GM12864 (cell line): ENCODE measurements around the gene POLN.

ENCODE experiments used
- DNase-seq: peaks from one replicate; pipeline ENCODE4 v3.0.0-alpha.2; 2011; ENCODE audit warnings: low read depth
- H3K4me3 ChIP-seq: 2 replicates; pipeline ENCODE4 v1.5.1; 2011; ENCODE audit warnings: mild to moderate bottlenecking, low read depth, low read length, control low read depth
- TF ChIP-seq, protein P1 (sequence below): IDR thresholded peaks from 2 replicates; pipeline ENCODE4 v1.5.1; 2011; ENCODE audit warnings: low read depth, mild to moderate bottlenecking, moderate library complexity, low read length, control low read depth, inconsistent platforms; ENCODE audit errors: missing control alignments

The POLN gene

DNA sequence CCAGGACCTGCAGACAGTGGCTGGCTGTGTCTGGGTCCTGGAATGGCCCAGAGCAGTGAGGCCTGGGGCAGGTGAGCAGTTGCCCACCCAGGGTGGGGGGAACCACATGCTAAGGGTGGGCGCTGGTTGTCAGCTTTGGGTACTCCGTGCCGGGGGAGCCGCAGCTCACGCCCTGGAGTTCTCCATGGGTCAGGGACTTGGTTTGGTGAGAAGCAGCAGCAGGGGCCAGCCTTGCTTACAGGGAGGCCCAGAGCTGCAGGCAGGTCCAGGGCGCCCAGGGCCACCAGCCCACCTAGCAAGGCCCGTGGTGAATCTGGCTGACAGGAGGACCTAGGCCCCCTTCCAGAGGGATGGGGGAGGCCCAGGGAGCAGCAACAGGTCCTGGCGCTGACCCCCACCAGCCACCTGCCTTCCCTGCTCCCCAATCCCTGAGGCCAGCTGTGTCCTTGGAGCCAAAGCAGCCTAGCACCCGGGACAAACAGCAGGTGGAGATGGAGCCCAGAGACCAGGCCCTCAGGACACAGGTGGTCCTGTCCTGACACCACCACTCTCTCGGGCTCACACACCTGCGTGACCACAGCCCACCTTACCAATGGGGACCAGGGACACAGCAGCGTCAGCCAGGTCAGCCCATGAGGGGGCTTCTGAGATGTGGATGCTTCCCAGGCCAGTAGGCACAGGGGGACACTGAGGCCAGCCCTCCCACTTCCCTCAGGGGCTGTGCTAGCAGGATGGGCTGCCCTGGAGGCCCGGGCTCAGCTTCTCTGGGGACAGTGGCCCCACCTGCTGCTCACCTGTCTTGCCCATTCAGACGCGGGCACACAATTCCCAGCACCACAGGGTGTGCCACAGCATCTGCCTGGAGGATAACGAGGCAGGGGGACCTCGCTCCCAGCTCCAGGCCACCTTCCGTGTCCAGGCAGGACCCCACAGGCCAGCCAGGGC is 16.4 kb upstream of the POLN start:
- no peak for DNase-seq
- no peak overlapping the region for H3K4me3 ChIP-seq
- TF ChIP-seq, protein P1, sequence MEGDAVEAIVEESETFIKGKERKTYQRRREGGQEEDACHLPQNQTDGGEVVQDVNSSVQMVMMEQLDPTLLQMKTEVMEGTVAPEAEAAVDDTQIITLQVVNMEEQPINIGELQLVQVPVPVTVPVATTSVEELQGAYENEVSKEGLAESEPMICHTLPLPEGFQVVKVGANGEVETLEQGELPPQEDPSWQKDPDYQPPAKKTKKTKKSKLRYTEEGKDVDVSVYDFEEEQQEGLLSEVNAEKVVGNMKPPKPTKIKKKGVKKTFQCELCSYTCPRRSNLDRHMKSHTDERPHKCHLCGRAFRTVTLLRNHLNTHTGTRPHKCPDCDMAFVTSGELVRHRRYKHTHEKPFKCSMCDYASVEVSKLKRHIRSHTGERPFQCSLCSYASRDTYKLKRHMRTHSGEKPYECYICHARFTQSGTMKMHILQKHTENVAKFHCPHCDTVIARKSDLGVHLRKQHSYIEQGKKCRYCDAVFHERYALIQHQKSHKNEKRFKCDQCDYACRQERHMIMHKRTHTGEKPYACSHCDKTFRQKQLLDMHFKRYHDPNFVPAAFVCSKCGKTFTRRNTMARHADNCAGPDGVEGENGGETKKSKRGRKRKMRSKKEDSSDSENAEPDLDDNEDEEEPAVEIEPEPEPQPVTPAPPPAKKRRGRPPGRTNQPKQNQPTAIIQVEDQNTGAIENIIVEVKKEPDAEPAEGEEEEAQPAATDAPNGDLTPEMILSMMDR, result no peak

DNA sequence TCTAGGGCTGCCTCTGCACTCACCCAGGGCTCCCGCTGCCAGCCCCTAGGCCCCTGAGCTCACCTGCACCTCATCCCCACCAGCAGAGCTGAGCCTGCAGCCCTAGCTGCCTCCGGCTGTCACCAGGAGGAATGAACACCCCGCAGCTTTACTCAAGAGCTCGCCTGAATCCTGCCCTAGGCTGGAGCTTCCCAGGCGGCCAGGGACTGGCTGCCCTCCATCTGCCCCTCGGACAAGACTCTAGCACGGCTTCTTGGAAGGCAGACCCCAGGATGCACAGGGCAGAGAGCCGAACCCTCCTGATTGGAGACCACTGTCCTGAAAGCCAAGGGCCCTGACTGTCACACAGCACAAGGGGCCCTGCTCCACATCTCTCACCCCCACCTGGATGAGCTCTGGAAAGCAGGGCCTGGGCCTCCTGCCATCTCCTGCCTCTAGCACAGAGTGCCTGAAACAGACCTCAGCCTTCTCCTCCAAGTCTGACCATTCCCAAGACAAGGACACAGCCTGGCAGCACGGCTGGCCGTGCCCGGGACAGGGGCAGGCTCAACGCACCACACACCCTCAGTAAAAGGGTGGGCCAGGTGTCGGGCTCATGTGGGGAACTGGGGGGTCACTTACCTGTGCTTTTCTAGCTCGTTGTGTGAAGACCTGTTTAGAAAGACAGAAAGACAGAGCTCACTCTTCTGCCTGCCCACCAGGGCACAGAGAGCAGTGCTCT is 15.6 kb upstream of the POLN start:
- TF ChIP-seq, protein P1, result no peak
- DNase-seq, result no peak
- H3K4me3 ChIP-seq, result no peak overlapping the region

DNA sequence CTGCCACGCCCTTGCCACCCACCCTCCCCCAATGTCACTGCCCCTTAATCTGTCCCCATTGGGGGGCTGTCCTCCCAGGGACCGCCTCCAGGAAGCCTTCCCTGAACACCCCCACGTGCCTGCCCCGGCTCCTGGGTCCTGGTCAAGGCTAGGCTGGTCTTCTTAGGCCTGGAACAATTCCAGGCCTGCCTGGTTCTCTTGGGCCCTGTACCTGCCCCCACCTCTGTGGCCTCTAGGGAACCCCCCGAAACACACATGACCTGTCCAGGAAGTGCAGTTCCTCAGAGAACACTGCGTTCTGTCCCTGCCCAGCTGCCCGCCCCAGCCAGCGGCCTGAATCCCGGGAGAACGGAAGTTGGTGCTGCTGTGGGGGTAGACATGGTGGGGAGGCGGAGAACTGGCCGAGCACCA is 14.9 kb upstream of the POLN start:
- DNase-seq, result no peak
- no peak overlapping the region for H3K4me3 ChIP-seq
- TF ChIP-seq, protein P1, result no peak

DNA sequence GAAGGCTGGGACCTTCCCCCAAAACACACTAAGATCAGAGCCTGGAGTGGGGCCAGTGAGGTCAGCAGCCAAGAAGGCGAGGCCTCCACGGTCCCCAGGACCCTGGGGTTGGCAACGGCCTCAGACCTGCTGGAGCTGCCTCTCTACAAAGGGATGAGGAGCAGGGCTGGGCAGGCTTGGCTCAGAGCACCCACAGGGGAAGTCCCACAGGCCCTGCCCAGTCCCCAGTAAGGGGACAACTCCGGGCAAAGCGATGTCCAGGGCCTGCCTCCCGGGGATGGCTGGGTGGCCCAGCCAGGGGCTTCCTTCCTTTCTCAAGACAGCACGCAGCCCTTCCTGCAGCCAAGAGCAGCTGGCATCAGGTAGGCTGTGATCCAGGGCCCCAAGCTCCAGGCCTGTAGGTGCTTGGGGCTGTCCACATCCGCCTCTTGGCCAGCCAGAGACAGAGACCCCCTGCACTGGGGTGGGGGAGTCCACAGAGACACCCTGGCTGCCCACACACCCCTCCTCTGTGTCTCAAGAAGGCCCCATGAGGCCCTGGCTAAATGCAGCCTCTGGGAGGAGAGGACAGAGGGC is 14.3 kb upstream of the POLN start:
- no peak overlapping the region for H3K4me3 ChIP-seq
- DNase-seq, result no peak
- TF ChIP-seq, protein P1, result no peak

DNA sequence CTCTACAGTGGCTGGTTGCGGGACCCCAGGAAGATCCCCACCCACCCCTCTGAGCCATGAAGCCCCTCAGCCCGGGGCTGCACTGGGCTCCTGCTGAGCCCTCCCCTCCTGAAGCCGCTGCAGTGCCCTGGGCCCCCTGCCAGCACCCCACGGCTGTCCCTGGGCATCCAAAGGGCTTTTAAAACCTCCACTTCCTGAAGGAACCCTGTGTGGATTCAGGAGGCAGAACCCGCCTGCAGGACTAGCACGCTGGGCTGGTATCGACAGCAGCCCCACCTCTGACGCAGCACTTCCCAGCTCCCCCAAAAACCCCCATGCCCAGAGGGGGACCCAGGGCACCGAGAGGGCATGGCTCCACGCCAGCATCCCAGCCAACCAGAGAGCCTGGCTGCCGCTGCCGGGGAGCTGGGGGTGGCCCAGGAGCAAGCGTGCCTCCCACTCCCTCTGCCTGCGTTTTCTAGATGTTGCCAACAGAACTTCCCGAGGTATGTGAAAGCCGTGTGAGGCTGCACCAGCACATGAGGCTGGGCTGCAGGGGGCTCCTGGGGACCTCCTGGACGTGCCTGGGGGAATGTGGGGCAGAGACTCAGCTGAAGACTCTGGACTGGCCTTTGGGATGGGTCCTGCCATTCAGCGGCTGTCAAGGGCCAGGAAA is 13.7 kb upstream of the POLN start:
- DNase-seq, result no peak
- TF ChIP-seq, protein P1, result no peak

DNA sequence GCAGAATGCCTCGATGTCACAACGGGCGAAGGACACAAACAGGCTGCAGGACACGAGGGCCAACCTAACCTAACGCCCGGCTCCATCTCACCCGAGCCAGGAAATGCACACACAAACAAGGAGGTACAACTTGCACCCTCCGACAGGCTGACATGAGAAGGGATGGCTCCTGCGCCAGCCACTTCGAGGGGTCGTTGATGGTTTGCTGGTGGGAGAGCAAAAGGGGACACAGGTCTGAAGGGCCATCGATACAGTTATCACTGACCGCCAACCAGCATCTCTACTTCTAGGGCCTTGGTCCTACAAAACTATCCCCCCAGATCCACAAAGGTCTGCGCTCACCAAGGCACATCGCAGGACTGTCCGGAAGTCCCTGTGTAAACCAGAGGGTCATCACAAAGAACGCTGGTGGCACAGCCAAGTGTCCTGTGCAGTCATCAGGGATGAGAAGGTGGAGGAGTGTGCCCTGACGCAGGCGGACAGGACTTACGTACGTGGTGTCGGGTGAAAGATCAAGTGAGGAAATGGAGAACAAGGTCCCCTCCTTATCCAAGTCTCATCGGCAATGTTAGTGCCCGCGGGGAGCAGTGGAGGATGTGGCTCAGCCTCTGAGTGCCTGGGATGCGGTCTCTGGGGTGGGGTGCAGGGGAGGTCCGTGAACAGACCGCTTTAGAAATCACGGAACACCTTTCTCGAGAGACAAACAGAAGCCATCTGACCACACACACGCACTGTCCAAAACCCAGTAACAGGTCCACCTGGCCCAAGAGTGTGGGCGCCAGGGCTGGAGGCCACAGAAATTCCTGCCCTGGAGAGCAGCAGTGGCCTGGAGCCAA is 13.0 kb upstream of the POLN start:
- H3K4me3 ChIP-seq, result no peak overlapping the region
- TF ChIP-seq, protein P1, result no peak
- no peak for DNase-seq

More for the DNA sequence above, 13.7 kb upstream of the POLN start:
- H3K4me3 ChIP-seq, result no peak overlapping the region
